Tibial artery (tissue), 4 donors: Measurements from ENCODE around the gene FSTL4.

Experiments
- DNase-seq, 2 donors: peaks; one replicate each; pipeline ENCODE4 v3.0.0-alpha.2; 2019
- H3K27ac ChIP-seq, 2 donors: fragments of 200-600 bp; sonication (generic) in 1 of 2; 1 replicate in 1 of 2; 2 replicates in 1 of 2; pipeline ENCODE4 v1.5.1; 2018 to 2019; ENCODE audit warnings: mild to moderate bottlenecking in 1 of 2
- H3K27me3 ChIP-seq, 2 donors: fragments of 200-600 bp; sonication (generic) in 1 of 2; one replicate each; pipeline versions ENCODE4 v1.5.1 to v1.6.0; 2016 to 2019
- H3K36me3 ChIP-seq, 3 donors: fragments of 200-600 bp; sonication (generic) in 2 of 3; one replicate each; pipeline ENCODE4 v1.5.1; 2016 to 2019; ENCODE audit warnings: mild to moderate bottlenecking in 2 of 3
- H3K4me1 ChIP-seq, 4 donors: fragments of 200-600 bp; sonication (generic) in 2 of 4; 1 replicate in 3 of 4; 2 replicates in 1 of 4; pipeline ENCODE4 v1.5.1; 2016 to 2019
- H3K4me3 ChIP-seq, 2 donors: fragments of 200-600 bp; sonication (generic) in 1 of 2; 1 replicate in 1 of 2; 2 replicates in 1 of 2; pipeline ENCODE4 v1.5.1; 2018 to 2019; ENCODE audit warnings: mild to moderate bottlenecking in 2 of 2
- H3K9me3 ChIP-seq, 3 donors: fragments of 200-600 bp; sonication (generic) in 1 of 3; one replicate each; pipeline ENCODE4 v1.5.1; 2016 to 2019
- intact Hi-C: fragments of 100-400 bp; cut with DNase I; formaldehyde crosslinking; loops from one replicate; pipeline ENCODE4 v1.15.0; 2023; ENCODE audit warnings: low total_unique reads
- TF ChIP-seq, protein P1 (sequence below), 2 experiments: fragments of 200-600 bp in 1 of 2; fragments of 450-650 bp in 1 of 2; IDR thresholded peaks; one replicate each; pipeline ENCODE4 v1.5.1; 2017 to 2019; ENCODE audit warnings: antibody characterized with exemption in 2 of 2, mild to moderate bottlenecking in 1 of 2, moderate library complexity in 1 of 2

FSTL4 gene

DNA sequence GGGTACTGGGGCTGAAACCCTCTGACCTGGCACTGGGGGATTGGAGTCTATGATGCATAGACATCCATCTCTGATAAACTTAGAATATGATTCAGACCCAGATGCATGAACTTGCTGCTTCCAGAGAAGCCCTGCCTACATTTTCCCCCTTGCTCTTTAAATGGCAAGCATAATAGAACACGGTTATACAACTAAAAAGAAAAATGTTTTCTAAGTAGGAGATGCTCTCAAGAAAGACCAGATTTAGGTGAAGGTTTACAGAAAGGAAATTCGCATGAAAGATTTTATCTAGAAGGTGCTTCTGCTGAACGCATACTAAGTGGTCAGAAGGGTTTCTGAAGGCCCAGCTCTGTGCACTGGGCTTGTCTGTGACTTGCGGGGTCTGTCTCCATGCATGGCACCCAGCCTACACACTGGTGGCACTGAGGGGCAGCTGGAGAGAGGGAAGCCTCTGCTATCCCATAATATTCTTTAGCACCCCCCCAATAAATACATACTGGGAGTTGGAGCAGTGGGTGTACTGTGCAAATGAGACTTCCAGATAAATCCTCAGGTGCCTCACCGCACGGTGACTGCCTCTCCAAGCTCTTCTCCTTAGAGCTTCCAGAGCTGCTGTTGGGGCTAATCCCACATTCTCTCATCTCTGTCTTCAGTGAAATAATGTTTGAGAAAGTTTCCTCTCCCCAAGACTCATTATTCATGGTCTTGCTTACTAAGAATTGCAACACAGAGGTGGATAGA is 114.6 kb downstream of the FSTL4 start:
- no peaks in the 10 kb centered on the region for H3K9me3 ChIP-seq
- DNase-seq, result no peak
- intact Hi-C loops, result no loop called here
- H3K4me1 ChIP-seq, result no peaks in the 10 kb centered on the region
- peaks cover 0 to 19% of the 10 kb centered on the region in 2 donors for H3K27me3 ChIP-seq
- TF ChIP-seq, protein P1, sequence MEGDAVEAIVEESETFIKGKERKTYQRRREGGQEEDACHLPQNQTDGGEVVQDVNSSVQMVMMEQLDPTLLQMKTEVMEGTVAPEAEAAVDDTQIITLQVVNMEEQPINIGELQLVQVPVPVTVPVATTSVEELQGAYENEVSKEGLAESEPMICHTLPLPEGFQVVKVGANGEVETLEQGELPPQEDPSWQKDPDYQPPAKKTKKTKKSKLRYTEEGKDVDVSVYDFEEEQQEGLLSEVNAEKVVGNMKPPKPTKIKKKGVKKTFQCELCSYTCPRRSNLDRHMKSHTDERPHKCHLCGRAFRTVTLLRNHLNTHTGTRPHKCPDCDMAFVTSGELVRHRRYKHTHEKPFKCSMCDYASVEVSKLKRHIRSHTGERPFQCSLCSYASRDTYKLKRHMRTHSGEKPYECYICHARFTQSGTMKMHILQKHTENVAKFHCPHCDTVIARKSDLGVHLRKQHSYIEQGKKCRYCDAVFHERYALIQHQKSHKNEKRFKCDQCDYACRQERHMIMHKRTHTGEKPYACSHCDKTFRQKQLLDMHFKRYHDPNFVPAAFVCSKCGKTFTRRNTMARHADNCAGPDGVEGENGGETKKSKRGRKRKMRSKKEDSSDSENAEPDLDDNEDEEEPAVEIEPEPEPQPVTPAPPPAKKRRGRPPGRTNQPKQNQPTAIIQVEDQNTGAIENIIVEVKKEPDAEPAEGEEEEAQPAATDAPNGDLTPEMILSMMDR (IDR thresholded peaks at IDR 0.05), result no peak
- no peak overlapping the region for H3K4me3 ChIP-seq
- no peaks in the 10 kb centered on the region for H3K36me3 ChIP-seq
- H3K27ac ChIP-seq, result no peak overlapping the region

DNA sequence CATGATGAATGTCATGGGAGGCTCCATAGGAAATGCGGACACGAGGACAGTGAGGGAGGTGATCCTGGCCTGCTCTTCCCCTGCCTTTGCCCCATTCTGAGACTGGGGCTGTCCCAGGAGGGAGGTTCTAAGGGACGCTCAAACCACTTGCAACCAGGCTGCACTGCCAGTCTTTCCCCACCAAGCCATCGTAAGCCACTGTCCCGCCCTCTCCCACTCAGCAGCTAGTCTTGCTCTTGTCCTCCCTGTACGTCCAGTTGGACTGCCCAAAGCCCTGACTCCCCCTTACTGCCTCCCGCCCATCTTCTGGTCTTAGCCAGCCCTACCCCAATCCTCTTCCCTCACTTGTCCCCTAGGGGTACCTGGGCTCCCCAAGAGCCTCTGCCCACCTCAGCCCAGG is 115.7 kb downstream of the FSTL4 start:
- Histone ChIP-seq H3K9me3 (no peaks in the 10 kb centered on the region), H3K27me3 (peaks cover 0 to 19% of the 10 kb centered on the region in 2 donors), H3K36me3 (no peaks in the 10 kb centered on the region), H3K27ac (no peak overlapping the region), H3K4me1 (no peaks in the 10 kb centered on the region), H3K4me3 (no peak overlapping the region)
- no peak for DNase-seq
- intact Hi-C loops, result no loop called here
- TF ChIP-seq, protein P1 (IDR thresholded peaks at IDR 0.05), result no peak

DNA sequence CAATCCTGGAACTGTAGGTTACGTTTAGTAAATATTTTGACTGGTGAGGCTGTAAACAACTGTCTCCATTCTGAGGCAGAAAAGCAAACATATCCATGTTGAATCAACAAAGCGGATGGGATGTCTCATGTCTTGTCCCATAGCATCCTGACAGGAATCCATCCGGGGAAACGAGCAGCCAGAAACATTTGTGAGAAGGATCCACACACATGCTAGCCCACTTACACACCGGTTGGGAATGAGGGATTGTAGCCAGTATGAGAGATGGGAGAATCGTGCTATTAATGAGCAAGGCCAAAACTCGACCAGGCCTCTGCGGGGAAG is 117.5 kb downstream of the FSTL4 start:
- Histone ChIP-seq H3K27ac (no peak overlapping the region), H3K4me3 (no peak overlapping the region), H3K27me3 (peaks cover 0 to 19% of the 10 kb centered on the region in 2 donors), H3K9me3 (no peaks in the 10 kb centered on the region), H3K4me1 (no peaks in the 10 kb centered on the region), H3K36me3 (no peaks in the 10 kb centered on the region)
- TF ChIP-seq, protein P1 (IDR thresholded peaks at IDR 0.05), result no peak
- intact Hi-C loops, result no loop called here
- DNase-seq, result no peak

DNA sequence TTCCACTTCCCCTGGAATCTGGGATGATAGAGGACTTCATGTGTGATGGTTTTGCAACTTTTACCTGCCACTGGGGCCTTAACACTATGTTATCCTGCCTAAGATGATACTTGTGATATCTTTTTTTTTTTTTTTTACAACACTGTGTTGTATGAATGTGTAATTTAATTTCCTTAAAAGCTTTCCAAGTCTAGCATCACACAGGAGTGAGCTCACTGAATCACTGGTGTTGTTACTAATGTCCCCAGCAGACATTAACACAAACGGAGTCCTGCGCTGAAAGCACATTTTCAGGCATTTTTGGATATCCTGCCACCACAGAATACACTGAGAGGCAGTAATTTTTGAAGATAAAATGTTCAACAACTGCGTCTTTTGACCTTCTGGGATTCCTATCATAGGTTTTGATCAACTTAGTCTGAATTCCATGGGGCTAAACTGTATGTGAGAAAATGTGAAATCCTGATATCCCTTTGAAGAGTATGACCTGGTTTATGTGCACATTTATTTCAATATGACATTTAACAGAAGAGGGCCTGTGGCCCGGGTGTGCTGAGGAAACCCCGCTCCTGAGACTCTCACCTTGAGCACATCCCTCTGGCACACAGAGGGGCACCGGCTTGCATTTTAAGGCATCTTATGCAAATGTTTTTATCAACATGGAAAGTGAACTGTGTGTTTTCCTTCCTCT is 118.0 kb downstream of the FSTL4 start:
- Histone ChIP-seq H3K4me1 (no peaks in the 10 kb centered on the region), H3K4me3 (no peak overlapping the region), H3K9me3 (no peaks in the 10 kb centered on the region), H3K36me3 (no peaks in the 10 kb centered on the region), H3K27ac (no peak overlapping the region), H3K27me3 (peaks cover 0 to 19% of the 10 kb centered on the region in 2 donors)
- no peak for DNase-seq
- intact Hi-C loops, result no loop called here
- TF ChIP-seq, protein P1 (IDR thresholded peaks at IDR 0.05), result no peak

DNA sequence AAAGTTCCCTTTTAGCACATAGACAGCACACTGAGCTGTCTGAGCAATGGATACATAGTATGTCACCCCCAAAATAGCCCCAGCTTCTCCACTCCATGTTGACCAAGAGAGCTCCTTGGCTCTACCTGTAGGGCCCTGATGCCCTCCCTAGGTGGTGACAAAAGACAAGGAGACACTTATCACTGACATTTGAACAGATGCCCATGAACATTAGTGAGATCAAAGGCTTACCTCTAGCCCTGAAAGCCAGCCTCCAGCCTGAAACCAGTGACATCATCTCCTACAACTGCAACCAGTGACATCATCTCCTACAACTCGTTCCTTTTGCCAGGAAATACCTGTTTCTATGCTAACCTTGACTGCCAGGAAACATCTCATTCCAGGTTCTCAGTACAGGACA is 122.7 kb downstream of the FSTL4 start:
- Histone ChIP-seq H3K4me1 (no peaks in the 10 kb centered on the region), H3K36me3 (no peaks in the 10 kb centered on the region), H3K9me3 (no peaks in the 10 kb centered on the region), H3K27me3 (peaks cover 0 to 6% of the 10 kb centered on the region in 2 donors), H3K4me3 (no peak overlapping the region), H3K27ac (no peak overlapping the region)
- TF ChIP-seq, protein P1 (IDR thresholded peaks at IDR 0.05), result no peak
- intact Hi-C loops, result no loop called here
- DNase-seq, result no peak
